Endothelial cell of umbilical vein (primary cell): ENCODE measurements around the gene PLXNC1. TPM values are rescaled to one million over a fixed set of nuclear protein-coding genes. Genes with fewer than 3 reads are reported as not detected.

ENCODE experiments used
- BruUV-seq: library from RNA; stranded (reverse); fragments of 400-500 nt; replicated peaks from 2 replicates; lab custom pipeline; 2021; lab: Mats Ljungman, UMichigan
- CTCF ChIA-PET: fragments of 300-600, 350-600 bp; sonication (Branson Sonifier 250); formaldehyde crosslinking; loops from one replicate; lab custom pipeline; 2021; ENCODE audit warnings: antibody characterized with exemption, inconsistent platforms; lab: Charles Lee
- POLR2A ChIA-PET: fragments of 300-600, 350-600 bp; sonication (Branson Sonifier 250); formaldehyde crosslinking; loops from one replicate; lab custom pipeline; 2021; ENCODE audit warnings: antibody characterized with exemption, inconsistent platforms; lab: Charles Lee
- DNase-seq: peaks from one replicate; pipeline ENCODE4 v3.0.0-alpha.2; 2011; ENCODE audit warnings: low read depth, low spot score
- FAIRE-seq: peaks from 2 replicates; lab custom pipeline; 2011; peaks lifted over from hg19 to GRCh38; lab: Jason Lieb, UNC
- H2AFZ ChIP-seq: 2 replicates; pipeline ENCODE4 v1.6.0; 2012; ENCODE audit warnings: low read depth, low read length, control low read depth, inconsistent platforms
- H3K27ac ChIP-seq: 2 replicates; pipeline ENCODE4 v1.5.1; 2011; ENCODE audit warnings: low read depth, mild to moderate bottlenecking, control low read depth, low read length, moderate library complexity; ENCODE audit not compliant: insufficient read depth
- H3K27me3 ChIP-seq, 2 experiments: 2 replicates each; pipeline versions ENCODE4 v1.6.0 to v1.6.1; 2011; ENCODE audit warnings: low read length in 2 of 2, mixed read lengths in 1 of 2; ENCODE audit not compliant: control insufficient read depth in 2 of 2, insufficient read depth in 2 of 2
- H3K36me3 ChIP-seq, 2 experiments: 2 replicates in 1 of 2; 3 replicates in 1 of 2; pipeline ENCODE4 v1.5.1; 2011; ENCODE audit warnings: low read length in 2 of 2, mild to moderate bottlenecking in 1 of 2, moderate library complexity in 1 of 2; ENCODE audit not compliant: control insufficient read depth in 2 of 2, insufficient read depth in 2 of 2; ENCODE audit errors: extremely low read depth in 1 of 2
- H3K4me1 ChIP-seq: 3 replicates; pipeline ENCODE4 v1.5.1; 2011; ENCODE audit warnings: mild to moderate bottlenecking, low read length; ENCODE audit not compliant: control insufficient read depth, insufficient read depth; ENCODE audit errors: extremely low read depth
- H3K4me2 ChIP-seq: 2 replicates; pipeline ENCODE4 v1.6.1; 2011; ENCODE audit warnings: low read length, control low read depth, mixed read lengths; ENCODE audit not compliant: insufficient read depth
- H3K4me3 ChIP-seq, 3 experiments: fragments of 200-600 bp in 1 of 3; sonication (generic), shearing (Covaris generic) in 1 of 3; replicated peaks in 1 of 3; 2 replicates each; pipeline ENCODE4 v1.5.1; 2011 to 2016; ENCODE audit warnings: control low read depth in 3 of 3, low read length in 3 of 3, mild to moderate bottlenecking in 2 of 3, inconsistent platforms in 1 of 3, low read depth in 1 of 3, moderate library complexity in 1 of 3; ENCODE audit not compliant: insufficient read depth in 1 of 3
- H3K79me2 ChIP-seq: 2 replicates; pipeline ENCODE4 v1.6.0; 2012; ENCODE audit warnings: low read length, inconsistent platforms; ENCODE audit not compliant: control insufficient read depth, insufficient read depth
- H3K9ac ChIP-seq: replicated peaks from 2 replicates; pipeline ENCODE3; 2011; ENCODE audit warnings: low read length, control low read depth; ENCODE audit not compliant: insufficient read depth; ENCODE audit errors: extremely low read depth
- H3K9me1 ChIP-seq: replicated peaks from 3 replicates; pipeline ENCODE4 v1.6.0; 2011; ENCODE audit warnings: mild to moderate bottlenecking, low read length; ENCODE audit not compliant: control insufficient read depth, insufficient read depth; ENCODE audit errors: extremely low read depth
- H3K9me3 ChIP-seq: replicated peaks from 2 replicates; pipeline ENCODE4 v1.5.1; 2012; ENCODE audit warnings: low read length, inconsistent platforms; ENCODE audit not compliant: control insufficient read depth, insufficient read depth
- H4K20me1 ChIP-seq: replicated peaks from 2 replicates; pipeline ENCODE3; 2011; ENCODE audit warnings: mild to moderate bottlenecking, low read length; ENCODE audit not compliant: control insufficient read depth, insufficient read depth; ENCODE audit errors: extremely low read depth
- EZH2 ChIP-seq: IDR thresholded peaks from 2 replicates; pipeline ENCODE4 v1.6.1; 2012; ENCODE audit warnings: borderline replicate concordance, low read depth, mild to moderate bottlenecking, moderate library complexity, low read length, inconsistent platforms; ENCODE audit not compliant: severe bottlenecking
- FOS ChIP-seq: IDR thresholded peaks from 2 replicates; pipeline ENCODE4 v1.6.1; 2011; ENCODE audit warnings: mild to moderate bottlenecking, low read length, moderate library complexity, borderline replicate concordance; ENCODE audit not compliant: insufficient read depth
- GATA2 ChIP-seq: IDR thresholded peaks from 2 replicates; pipeline ENCODE4 v1.7.0; 2011; ENCODE audit warnings: low read depth, mild to moderate bottlenecking, moderate library complexity, mixed read lengths, low read length; ENCODE audit not compliant: insufficient read length, insufficient read depth
- JUN ChIP-seq: IDR thresholded peaks from 2 replicates; pipeline ENCODE4 v1.6.1; 2011; ENCODE audit warnings: borderline replicate concordance, low read depth; ENCODE audit not compliant: insufficient read length, insufficient read depth
- MAX ChIP-seq: IDR thresholded peaks from 2 replicates; pipeline ENCODE4 v1.6.1; 2011; ENCODE audit not compliant: insufficient read depth, insufficient read length
- POLR2AphosphoS5 ChIP-seq: IDR thresholded peaks from 2 replicates; pipeline ENCODE4 v1.6.1; 2012; ENCODE audit warnings: low read depth, mild to moderate bottlenecking, control low read depth, low read length, moderate library complexity; ENCODE audit not compliant: insufficient read depth
- dilution Hi-C: fragments of 300-500 bp; cut with MboI; formaldehyde crosslinking; loops from one replicate; pipeline ENCODE4 v1.15.0; 2019; ENCODE audit warnings: low sequenced_read_pairs; ENCODE audit not compliant: extremely low pct_ligation_motif_present
- intact Hi-C: fragments of 100-400 bp; cut with micrococcal nuclease; formaldehyde crosslinking; loops from one replicate; pipeline ENCODE4 v1.10.0; 2022
- polyA plus RNA-seq, 4 experiments: library from polyadenylated mRNA; depleted of rRNA in 3 of 4; stranded (reverse) in 3 of 4; unstranded in 1 of 4; fragments of >200 nt; gene quantifications; 2 replicates each; pipeline versions ENCODE4 v1.2.1 to v1.2.3, GENCODE V29; 2011 to 2012; ENCODE audit warnings: missing spikeins in 1 of 4
- total RNA-seq: library from RNA; stranded (reverse); gene quantifications from 2 replicates; pipeline ENCODE4 v1.2.3, GENCODE V29; 2021
- TF ChIP-seq, protein P1 (sequence below), 2 donors: IDR thresholded peaks; 1 replicate in 1 of 2; 2 replicates in 1 of 2; pipeline ENCODE4 v1.5.1; 2011; ENCODE audit warnings: low read length in 2 of 2, mild to moderate bottlenecking in 2 of 2, moderate library complexity in 2 of 2, control low read depth in 1 of 2, inconsistent platforms in 1 of 2, low read depth in 1 of 2; ENCODE audit not compliant: insufficient read depth in 1 of 2; ENCODE audit errors: extremely low read depth in 1 of 2

Gene PLXNC1
- total and polyA plus RNA-seq, 2 donors (not counting 3 experiments of a cell fraction or from before 2014, with no cell fraction given) = 0.04 TPM; not detected in 1

DNA sequence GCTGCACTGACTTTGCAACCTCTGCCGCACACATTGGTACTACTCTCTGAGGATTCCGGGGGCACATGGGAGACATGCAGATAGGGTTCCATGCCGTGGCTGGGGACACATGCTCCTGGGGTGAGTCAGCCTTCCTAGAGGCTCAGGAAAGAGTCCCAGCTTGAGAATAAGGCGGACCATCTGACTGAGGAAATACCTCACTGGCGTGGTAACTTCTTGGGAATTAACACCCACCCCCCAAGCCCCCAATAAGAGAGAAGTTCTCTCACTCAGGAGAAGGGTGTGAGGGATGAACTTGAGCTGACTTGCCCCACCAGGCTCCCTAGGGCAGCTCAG is 23.2 kb downstream of the PLXNC1 start:
- no peak overlapping the region for H3K4me3 ChIP-seq
- H3K27me3 ChIP-seq = peaks cover 9 to 23% of the 10 kb centered on the region in 2 experiments
- H3K27ac ChIP-seq = no peak overlapping the region
- no peak overlapping the region for H3K4me2 ChIP-seq
- ChIA-PET POLR2A (no interaction called here), CTCF (no interaction called here)
- dilution Hi-C loops = no loop called here
- no peaks in the 10 kb centered on the region for H3K4me1 ChIP-seq
- H3K79me2 ChIP-seq = no peaks in the 10 kb centered on the region
- no peak for TF ChIP-seq POLR2AphosphoS5
- no peak for TF ChIP-seq JUN
- TF ChIP-seq FOS = no peak
- TF ChIP-seq GATA2 = no peak
- no peak for TF ChIP-seq MAX
- TF ChIP-seq, protein P1, sequence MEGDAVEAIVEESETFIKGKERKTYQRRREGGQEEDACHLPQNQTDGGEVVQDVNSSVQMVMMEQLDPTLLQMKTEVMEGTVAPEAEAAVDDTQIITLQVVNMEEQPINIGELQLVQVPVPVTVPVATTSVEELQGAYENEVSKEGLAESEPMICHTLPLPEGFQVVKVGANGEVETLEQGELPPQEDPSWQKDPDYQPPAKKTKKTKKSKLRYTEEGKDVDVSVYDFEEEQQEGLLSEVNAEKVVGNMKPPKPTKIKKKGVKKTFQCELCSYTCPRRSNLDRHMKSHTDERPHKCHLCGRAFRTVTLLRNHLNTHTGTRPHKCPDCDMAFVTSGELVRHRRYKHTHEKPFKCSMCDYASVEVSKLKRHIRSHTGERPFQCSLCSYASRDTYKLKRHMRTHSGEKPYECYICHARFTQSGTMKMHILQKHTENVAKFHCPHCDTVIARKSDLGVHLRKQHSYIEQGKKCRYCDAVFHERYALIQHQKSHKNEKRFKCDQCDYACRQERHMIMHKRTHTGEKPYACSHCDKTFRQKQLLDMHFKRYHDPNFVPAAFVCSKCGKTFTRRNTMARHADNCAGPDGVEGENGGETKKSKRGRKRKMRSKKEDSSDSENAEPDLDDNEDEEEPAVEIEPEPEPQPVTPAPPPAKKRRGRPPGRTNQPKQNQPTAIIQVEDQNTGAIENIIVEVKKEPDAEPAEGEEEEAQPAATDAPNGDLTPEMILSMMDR (IDR thresholded peaks at IDR 0.05; ENCODE audit: extremely low read depth in 1 of 2, insufficient read depth in 1 of 2, low read depth in 1 of 2, low read length in 2 of 2) = no peak
- no peak for TF ChIP-seq EZH2
- no peaks in the 10 kb centered on the region for H3K9me1 ChIP-seq
- no peak overlapping the region for H2AFZ ChIP-seq
- FAIRE-seq (no peak), DNase-seq (no peak)
- H3K36me3 ChIP-seq = no peaks in the 10 kb centered on the region
- no peaks in the 10 kb centered on the region for H4K20me1 ChIP-seq
- H3K9me3 ChIP-seq = no peaks in the 10 kb centered on the region
- H3K9ac ChIP-seq = no peak overlapping the region
- no TSS peak for BruUV-seq
- intact Hi-C loops = no loop called here
